Neuron (in vitro differentiated cells): Measurements from ENCODE around the gene BCKDHA.
"Not testable (repeated sequence)": the region's sequence is repeated elsewhere in the genome, so short reads cannot be mapped to it uniquely, and the experiment has no call there.

Experiments used
- H2AFZ ChIP-seq: one replicate; pipeline ENCODE4 v1.6.1; 2013; ENCODE audit warnings: low read depth, mild to moderate bottlenecking, inconsistent platforms, low read length, moderate library complexity
- H3K27me3 ChIP-seq: one replicate; pipeline ENCODE4 v1.6.1; 2013; ENCODE audit warnings: low read length; ENCODE audit not compliant: insufficient read depth
- H3K36me3 ChIP-seq: one replicate; pipeline ENCODE4 v1.6.1; 2013; ENCODE audit warnings: low read length; ENCODE audit not compliant: insufficient read depth
- H3K4me1 ChIP-seq: one replicate; pipeline ENCODE4 v1.6.1; 2013; ENCODE audit warnings: low read length; ENCODE audit not compliant: insufficient read depth
- H3K4me3 ChIP-seq: 2 replicates; pipeline ENCODE4 v1.5.1; 2013; ENCODE audit warnings: mild to moderate bottlenecking, low read length, moderate library complexity
- H3K9me3 ChIP-seq: one replicate; pipeline ENCODE4 v1.6.1; 2013; ENCODE audit warnings: low read length

Gene BCKDHA

DNA sequence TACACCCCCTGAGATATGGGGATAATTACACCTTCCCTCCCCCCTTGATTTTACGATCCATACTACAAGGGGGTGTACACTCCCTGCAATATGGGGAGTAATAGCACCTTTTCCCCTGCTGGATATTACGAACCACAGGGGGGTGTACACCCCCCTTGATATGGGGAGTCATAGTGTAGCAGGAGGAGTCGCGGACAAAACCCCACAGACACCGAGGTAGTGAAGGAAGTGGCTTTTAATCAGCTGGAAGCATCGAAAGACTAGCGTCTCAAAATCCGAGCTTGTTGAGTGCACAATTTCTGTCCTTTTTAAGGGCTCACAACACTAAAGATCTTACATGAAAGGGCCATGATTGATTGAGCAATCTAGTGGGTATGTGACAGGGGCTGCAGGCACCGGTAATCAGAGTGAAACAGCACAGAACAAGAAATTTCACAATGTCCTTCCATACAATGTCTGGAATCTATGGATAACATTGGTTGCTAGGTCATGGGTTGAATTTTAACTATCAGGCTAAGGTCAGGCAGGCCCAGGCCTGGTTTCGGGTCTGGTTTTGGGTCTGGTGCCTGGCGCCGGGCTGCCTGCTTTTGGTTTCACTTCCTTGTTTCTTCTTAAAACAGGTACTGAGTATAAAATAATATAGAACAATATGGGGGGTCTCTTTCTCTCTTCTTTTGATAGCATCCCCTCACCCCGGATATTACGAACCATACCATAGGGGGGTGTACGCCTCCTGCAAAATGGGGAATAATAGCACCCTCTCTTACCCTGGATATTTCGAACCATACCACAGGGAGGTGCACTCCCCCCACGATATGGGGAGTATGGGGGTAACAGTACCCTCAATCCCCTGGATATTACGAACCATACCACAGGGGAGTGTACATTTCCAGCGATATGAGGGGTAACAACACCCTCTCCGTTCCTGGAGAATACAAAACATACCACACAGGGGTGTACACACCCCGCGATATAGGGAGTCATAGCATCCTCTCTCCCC lies 65.9 kb downstream of the BCKDHA start:
- H3K9me3 ChIP-seq, H3K4me1 ChIP-seq, H3K4me3 ChIP-seq, H3K36me3 ChIP-seq, H2AFZ ChIP-seq: not testable (repeated sequence)
- H3K27me3 ChIP-seq: peaks cover 13% of the 10 kb centered on the region
